Kasumi-1 (cell line): ENCODE results near the gene ACOXL.
A peak's percentile ranks its signal among the peaks of the same experiment; 100 is the strongest.

ENCODE experiments used
- DNase-seq, 2 experiments: peaks; one replicate each; lab custom pipeline; 2025; lab: John Stamatoyannopoulos, UW

Gene ACOXL

DNA sequence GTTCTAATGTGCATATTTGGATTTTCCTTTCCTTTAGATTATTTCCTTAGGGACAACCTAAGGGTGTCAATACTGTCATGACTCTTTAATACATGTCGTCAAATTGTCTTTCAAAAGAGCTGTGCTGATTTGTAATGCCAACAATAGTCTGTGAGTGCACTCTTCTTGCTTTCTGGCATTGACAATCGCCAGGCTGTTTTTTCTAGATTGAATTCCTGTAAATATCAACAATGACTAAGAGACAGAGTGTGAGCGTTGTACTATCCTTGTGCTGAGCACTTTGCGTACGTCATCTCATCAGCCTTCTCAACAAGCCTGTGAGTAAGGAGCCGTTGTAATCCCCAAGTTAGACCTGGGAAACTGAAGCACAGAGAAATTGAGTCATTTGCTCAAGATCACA lies 96.0 kb downstream of the ACOXL start:
- DNase-seq: no peak

DNA sequence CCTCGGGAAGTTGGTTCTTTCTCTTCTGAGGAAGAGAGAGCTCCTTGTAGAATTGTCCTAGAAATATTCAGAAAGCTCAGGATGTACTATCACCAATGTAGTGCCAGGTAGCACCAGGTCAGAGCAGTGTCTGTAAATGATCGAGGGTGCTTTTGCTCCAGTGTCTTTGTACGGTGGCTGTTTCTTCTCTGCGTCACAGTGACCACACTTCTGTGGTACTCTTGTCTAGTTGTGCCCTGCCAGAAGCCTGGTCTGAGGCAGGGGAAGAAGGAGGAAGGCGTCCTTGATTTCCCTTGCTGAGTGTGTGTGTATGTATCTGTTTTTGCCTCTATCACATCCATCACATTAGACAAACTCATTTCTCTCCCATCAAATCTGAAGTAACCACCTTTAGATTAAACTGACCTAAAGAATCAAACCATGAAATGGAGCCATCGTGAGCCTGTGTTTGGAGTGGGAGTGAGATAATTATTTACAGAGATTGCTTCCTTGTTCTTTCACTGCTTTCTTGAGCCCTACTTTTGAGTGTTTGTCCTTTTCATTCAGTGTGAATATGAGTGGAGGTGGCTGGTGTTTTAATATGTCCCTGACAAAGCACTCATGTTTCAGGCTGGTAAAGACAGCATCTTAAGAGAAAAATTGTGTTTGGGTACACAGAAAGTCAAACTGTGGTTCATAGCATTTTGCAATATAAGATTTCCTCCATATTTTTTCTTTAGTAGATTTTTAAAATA lies 97.2 kb downstream of the ACOXL start:
- no peak for DNase-seq

DNA sequence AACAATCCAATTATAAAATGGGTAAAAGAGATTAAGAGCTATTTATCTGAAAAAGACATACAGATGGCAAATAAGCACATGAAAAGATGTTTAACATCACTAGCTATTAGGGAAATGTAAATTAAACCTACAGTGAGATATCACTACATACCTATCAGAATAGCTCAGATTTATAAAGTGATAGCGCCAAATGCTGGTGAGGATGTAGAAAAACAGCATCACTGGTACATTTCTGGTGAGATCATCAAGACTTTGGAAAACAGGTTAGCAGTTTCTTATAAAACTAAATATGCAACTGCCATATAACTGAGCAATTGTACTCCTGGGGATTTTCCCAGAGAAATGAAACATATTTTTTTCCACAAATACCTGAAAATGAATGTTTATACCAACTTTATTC lies 100.4 kb downstream of the ACOXL start:
- DNase-seq: no peak

DNA sequence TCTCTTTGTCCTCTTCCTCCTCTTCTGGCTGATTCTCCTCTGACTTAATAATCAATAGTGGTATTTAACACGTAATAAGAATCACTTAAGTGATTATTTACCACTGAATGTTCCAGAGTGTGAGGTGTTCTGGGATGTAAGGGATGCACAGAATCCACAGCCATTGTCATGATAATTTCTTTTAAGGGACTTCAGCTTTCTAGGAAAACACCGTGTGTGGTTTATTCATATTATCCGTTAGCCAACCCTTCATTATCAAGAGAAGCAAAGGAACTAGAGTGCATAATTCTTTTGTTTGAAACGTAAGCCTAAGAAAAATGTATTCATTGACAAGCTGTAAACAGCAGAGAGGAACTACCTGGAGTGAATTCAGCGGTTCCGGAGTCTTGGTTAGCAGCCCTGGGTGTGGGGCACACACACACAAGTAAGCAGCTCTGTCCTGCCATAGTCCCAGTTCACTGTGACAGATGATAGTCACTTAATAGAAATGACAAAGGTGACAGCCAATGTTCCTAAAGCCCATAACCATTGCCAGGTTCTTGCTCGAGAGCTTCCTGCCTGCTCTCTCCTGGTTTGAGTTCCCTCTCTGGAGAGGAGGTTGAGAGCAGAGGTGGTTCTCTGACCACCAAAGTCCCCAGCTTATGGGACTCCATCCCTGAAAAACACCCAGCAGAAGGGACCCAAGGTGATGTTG lies 101.9 kb downstream of the ACOXL start:
- DNase-seq: no peak

- no peak for DNase-seq
Observed at GRCh38 chr2:110836671-110837070, 104.3 kb downstream of the ACOXL start.

DNA sequence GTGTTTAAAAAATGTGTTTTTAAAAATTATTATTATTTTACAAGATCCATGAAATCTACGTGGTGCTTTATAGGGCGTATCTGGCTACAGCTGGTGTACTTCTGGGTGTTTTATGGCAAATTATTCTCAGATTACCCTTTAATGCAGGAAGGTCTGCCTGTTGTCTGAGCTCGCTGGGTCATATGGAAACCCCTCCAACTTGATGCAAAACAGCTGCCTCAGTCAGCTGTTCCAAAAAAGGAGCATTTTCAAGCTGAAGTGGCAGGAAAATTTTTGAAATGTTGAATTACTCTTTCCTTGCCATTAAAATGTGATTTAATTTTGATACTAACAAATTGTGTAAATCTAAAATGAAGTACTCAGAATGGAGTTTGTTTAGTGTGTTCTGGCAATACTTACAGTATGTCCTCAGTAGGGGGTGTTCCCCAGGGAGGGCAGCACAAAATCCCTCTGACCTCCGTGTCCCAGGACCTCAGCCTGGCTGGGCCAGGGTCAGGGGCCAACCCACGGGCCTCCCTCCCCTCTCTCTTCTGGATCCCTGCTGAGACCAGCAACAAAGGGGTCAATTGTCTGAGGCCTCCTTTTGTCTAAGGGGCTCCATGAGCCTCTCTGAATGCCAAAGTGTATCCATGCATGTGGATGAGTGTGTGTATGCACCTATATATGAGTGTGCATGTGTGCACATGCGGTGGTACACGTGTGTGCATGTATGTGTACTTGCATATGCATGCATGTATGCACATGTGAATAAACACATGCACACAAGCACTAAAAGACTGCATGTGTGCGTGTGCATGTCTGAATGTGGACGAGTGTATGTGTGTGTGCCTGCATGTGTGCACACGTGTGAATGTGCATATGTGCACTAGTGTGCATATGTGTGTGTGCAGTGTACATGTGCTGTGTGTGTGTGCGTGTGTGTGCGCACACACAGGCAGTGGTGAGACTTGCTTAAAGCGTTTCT lies 105.4 kb downstream of the ACOXL start:
- no peak for DNase-seq

DNA sequence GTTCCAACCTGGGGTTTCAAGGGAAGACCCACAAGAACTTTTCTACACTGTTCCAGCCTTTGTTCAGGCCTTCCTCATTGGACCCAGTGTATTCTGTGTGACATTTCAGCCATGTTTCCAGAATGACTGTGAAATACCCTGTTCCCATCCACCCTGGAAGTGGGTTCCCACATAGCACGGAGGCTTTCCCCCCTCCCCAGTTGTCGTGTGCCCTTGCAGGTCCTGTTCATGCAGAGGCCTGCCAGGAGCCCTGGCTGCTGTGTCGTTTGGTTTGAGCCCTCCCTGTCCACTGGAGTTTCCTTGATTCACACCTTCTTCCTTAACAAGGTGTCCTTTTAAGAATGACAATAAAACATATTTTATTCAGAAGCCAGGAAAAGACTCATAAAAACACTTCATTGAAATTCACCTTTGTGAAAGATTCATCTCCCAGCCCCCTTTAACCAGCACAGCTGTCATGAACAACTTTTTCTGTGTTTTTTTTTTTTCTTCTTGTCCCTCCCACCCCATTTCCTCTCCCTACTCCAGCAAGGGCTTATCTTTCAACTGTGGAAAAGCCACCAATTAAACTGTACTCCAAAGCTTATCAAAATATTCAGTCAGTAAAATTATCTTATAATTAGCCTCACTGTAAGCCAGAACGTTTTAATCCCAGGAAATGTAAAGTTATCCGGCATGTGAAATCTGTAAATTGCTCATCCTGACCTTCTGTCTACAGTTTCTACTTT lies 106.4 kb downstream of the ACOXL start:
- DNase-seq: no peak

DNA sequence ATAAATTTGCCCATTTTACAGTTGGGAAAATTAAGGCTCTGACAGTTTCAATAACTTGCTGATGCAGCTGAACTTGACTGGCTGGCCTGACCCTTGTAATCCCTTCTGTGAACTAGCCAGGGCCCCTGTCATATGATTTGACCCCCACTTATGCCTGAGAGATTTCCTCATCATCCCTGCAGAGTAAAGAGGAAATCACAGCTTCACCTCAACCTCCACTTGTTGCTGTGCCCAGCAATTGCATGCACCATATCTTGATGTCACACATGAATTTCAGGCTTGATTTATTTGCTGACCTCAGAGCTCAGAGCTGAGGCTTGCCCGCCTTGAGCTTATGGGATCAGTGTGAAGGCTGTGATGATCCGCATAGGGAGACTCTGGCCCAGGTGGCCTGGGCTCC lies 108.1 kb downstream of the ACOXL start:
- DNase-seq: no peak

DNA sequence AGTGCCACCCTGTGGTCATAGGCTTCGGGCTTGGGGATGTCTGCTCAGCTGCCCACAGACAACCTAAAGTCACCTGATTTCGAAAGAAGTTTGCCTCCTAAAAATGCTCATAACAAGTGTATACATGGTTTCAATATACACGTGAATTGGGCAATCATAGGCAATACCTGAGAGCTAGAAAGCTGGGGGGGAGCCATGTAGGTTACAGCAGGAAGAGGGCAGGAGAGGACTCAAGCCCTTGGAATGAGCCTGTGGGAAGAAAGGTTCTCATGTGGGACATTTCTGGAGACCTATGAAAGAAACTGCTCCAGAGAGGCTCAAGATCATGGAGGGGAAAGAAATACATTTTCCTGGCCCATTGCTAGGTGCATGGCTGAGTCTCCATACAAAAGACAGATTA lies 109.7 kb downstream of the ACOXL start:
- no peak for DNase-seq

DNA sequence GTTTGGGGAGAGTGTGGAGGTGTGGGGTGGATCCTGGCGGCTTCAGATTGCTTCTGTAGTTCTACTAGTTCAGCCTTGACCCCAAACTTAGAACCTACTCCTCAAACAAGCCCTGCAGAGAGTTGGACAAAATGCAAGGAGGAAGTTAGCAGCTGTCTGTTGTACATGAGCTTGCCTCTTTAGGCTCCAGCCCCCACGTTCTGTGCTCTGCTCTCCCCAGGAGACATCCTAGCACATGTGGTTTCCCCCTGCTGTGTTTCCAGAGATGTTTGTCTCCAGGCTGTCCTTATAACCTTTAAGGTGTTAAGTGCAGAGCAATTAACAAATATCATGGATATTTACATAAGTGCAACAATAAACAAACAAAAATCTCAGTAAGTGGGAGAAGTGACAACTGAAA lies 111.1 kb downstream of the ACOXL start:
- DNase-seq: peak; percentile 53 to 73

DNA sequence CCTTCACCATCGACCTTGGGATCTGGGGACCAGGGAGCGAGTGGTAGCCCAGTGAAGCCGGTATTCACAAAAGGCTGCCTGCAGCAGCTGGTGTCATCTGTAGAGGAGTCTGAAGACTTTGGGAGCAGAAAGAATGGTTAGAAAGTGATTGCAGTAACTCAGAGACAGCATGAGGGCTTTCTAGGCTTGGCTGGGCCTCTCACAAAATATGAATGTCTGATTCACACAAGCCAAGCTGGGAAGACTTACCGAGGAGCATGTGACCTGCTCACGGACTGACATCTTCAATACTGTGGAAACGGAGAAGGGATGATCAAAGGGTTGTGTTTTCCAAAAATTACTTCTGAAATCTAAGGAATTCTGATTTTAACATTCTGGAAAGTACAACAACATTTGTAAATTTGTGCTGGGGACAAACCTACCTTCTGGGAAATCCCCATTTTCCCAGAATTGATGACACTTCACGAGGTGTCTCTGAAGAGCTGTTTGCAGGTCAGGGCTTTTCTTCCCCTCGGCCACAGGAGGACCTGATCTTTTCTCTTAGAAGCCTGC lies 111.7 kb downstream of the ACOXL start:
- DNase-seq: no peak

DNA sequence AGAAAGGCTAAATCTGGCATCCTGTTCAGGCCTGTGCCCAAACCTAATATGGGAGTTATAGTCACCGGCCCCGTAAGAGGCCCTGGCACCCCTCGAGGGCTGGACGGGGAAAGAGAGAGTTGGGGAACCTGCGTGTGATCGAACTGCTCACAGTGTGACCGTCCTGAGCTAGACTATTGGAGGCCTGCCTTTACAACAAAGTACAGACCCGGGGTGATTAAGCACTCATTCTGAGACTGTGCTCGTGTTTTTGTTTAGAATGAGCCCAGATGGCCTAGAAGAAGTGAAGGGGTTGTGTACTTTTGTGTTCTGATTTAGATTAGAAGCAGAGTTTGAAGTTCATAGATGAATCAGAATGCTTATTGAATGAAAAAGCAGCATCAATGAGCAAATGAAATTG lies 115.3 kb downstream of the ACOXL start:
- DNase-seq: no peak

DNA sequence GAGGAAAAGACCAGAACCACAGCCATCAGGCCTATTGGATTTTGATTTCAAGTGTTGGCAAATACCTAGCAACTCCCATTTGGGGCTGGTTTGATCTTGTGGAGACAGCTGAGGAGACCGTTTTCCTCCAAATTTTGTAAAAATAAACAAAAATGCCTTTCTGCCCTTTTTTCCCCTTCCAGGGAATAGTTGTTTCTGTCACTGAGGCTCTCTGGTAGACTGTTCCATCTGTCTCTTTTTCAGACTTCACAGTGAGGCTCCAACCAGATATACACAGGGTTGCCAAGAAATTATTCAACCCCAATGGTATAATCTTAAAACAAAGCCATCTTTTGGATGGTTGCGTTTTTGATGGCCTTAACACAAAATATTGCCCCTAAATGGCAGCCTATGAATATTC lies 115.7 kb downstream of the ACOXL start:
- DNase-seq: no peak

DNA sequence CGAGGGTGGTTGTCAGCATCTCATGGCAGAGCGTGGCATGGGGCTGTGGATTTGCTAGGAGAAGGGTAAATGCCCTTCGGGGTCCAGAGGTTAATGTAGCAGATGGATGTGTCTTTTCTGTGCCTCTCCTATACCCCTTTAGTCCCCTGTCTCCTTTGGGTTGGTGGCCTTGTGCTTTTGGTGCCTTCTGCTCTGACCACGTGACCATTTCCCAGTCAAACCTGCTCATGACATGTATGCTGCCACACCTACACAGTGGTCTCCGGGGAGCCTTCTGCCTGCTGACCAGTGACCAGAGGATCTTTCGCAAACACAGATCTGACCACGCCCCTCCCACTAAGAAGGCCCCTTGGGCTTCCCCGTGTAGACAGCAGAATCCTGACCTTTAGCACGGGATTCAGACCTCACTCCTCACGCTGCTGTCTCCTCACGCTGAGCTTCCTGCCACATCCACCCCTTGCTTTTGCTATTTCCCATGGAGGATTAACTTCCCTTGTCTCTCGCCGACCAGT lies 116.2 kb downstream of the ACOXL start:
- DNase-seq: no peak

DNA sequence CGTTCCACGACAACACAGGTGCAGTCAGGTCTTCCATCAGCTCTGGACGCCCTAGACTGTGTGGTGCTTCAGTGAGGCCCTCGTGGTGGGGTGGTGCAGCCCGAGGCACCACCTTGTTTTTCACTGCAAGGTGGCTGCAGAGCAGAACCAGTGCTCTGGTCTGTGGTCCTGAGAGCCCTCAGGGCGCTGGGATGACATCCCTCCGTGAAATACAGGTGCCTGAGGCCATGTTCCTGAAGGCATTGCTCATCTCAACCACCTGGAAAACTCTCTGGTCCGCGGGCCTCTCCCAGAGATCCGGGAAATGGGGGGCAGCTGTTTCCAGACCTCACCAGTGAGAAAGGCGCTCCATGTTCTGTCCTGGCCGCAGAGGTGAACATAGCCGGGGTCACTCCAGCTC lies 119.2 kb downstream of the ACOXL start:
- DNase-seq: no peak

DNA sequence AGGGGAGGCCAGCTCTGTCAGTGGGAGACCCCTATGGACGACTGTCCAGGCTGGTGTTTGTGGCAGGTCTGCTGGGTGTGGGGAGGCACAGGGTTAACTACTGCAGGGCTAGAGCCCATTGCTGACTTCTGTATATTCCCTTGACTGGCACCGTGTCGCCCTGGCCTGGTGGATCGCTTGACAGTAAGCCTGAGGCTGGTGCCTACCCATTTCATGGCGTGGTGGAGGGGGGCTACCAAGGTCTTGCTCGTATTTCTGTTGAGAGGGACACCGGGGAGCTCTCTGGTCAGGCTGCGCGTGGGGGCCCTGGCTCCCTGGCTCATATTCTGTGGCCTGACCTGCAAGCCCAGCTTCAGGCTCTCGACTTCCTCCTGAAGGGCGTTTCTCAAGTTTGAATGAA lies 119.7 kb downstream of the ACOXL start:
- no peak for DNase-seq

- peak; percentile 25 to 30 for DNase-seq
Observed at GRCh38 chr2:110852541-110853263, 120.3 kb downstream of the ACOXL start.

GRCh38 chr2:110853516-110853915 lies 121.1 kb downstream of the ACOXL start:
- DNase-seq: peak; percentile 41 to 66

DNA sequence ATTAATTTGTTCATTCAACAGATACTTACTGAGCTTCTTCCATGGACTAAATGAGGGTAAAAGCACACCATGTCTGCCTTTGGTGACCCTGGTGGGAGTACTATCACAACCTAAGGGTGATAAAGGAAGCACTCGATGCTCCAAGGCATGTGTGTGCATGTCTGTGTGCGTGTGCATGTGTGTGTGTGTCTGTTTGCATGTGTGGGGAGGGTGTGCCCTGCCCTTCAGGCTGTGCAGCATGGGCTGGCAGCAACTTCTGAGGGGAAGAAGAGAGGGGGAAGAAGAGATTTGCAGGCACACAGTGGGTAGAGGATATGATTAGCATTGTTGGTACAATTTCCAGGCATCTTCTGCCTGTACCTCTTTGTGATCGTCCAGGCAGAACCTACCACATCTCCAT lies 121.6 kb downstream of the ACOXL start:
- DNase-seq: no peak

DNA sequence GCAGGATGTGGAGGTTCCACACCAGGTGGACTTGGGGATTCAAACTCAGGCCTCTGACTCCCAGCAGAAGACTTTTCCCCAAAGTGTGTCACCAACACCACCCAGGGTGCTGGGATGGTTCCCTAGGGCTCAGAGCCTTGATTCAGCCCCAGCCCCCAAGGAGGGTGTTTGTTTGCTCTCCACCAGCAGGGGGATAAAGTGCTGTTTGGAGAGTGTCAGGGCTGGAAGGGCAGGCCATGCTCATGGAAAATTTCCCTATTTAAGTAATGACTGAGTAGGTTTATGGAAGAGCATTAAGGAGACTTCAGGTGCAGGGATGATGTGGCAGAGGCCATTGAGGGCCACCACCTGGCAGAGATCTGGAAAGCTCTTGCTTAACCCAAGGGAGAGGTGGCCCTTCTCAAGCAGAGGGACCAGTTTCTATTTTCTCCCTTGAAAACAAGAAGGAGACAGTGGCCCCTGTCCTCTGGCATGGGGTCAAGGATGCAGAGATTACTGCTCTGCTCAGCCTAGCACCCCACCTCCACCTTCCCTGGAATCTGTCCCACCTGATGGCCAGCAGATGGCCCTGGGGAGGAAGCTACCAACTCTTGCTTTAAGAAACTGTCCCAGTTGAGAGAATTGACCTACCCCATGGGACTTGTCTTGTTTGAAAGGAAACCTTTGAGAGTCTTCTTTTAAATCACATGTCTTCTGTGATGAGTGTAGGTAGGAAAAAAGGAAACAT lies 122.1 kb downstream of the ACOXL start:
- peak; percentile 18 to 23 for DNase-seq
